ENCODE results near the gene PDLIM3.

PDLIM3 gene

GRCh38 chr4:185468999-185469398 lies 66.3 kb downstream of the PDLIM3 start:
- H3K4me3 ChIP-seq (ENCODE audit: low read depth, low read length): no peak overlapping the region
- DNase-seq (ENCODE audit: low read depth, low spot score): no peak
- in situ Hi-C loops (cut with HindIII; ENCODE audit: low sequenced_read_pairs): no loop called here
- TF ChIP-seq, protein P1, sequence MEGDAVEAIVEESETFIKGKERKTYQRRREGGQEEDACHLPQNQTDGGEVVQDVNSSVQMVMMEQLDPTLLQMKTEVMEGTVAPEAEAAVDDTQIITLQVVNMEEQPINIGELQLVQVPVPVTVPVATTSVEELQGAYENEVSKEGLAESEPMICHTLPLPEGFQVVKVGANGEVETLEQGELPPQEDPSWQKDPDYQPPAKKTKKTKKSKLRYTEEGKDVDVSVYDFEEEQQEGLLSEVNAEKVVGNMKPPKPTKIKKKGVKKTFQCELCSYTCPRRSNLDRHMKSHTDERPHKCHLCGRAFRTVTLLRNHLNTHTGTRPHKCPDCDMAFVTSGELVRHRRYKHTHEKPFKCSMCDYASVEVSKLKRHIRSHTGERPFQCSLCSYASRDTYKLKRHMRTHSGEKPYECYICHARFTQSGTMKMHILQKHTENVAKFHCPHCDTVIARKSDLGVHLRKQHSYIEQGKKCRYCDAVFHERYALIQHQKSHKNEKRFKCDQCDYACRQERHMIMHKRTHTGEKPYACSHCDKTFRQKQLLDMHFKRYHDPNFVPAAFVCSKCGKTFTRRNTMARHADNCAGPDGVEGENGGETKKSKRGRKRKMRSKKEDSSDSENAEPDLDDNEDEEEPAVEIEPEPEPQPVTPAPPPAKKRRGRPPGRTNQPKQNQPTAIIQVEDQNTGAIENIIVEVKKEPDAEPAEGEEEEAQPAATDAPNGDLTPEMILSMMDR (IDR thresholded peaks at IDR 0.05; ENCODE audit: low read depth, low read length): no peak

DNA sequence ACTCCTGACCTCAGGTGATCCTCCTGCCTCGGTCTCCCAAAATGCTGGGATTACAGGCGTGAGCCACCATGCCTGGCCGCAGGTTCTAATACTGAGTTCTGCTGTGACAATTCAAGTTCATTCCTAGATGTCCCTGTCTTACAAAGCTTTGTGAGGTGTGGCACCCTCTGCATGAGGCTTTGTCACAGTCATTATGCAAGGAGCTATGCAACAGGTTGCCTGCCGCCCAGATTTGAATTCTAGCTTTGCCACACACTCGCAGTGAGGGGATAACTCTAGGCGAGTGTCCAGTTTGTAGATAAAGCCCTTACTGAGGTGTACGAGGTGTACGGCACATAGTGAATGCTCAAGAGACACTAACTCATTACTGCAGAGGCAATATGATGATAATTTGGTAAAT lies 67.3 kb downstream of the PDLIM3 start:
- in situ Hi-C loops (cut with HindIII; ENCODE audit: low sequenced_read_pairs): no loop called here
- DNase-seq (ENCODE audit: low read depth, low spot score): no peak
- no peak overlapping the region for H3K4me3 ChIP-seq (ENCODE audit: low read depth, low read length)
- TF ChIP-seq, protein P1 (IDR thresholded peaks at IDR 0.05; ENCODE audit: low read depth, low read length): no peak

- TF ChIP-seq, protein P1 (IDR thresholded peaks at IDR 0.05; ENCODE audit: low read depth, low read length): no peak
- in situ Hi-C loops (cut with HindIII; ENCODE audit: low sequenced_read_pairs): no loop called here
- DNase-seq (ENCODE audit: low read depth, low spot score): peak; percentile 13
- H3K4me3 ChIP-seq (ENCODE audit: low read depth, low read length): no peak overlapping the region
These were observed 68.2 kb downstream of the PDLIM3 start for GRCh38 chr4:185467101-185467500.

DNA sequence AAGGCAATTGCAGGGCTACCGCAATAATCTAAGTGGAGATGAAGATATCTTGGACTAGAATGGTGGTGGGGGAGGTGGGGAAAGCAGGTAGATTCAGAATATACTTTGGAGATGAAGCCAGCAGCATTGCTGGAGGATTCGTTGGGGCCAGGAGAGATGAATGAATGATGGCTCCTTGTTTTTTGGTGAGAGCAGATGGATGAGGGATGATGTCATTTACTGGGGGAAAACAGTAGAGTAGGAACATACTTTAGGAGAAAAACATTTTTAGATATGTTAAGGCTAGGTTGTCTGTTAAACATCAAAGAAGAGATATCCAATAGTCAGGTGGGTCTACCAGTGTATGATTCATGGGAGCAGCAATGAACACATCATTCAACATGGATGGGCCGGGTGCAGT lies 69.6 kb downstream of the PDLIM3 start:
- TF ChIP-seq, protein P1 (IDR thresholded peaks at IDR 0.05; ENCODE audit: low read depth, low read length): no peak
- H3K4me3 ChIP-seq (ENCODE audit: low read depth, low read length): no peak overlapping the region
- no peak for DNase-seq (ENCODE audit: low read depth, low spot score)
- in situ Hi-C loops (cut with HindIII; ENCODE audit: low sequenced_read_pairs): no loop called here

GRCh38 chr4:185464887-185465286 lies 70.4 kb downstream of the PDLIM3 start:
- no peak overlapping the region for H3K4me3 ChIP-seq (ENCODE audit: low read depth, low read length)
- in situ Hi-C loops (cut with HindIII; ENCODE audit: low sequenced_read_pairs): no loop called here
- TF ChIP-seq, protein P1 (IDR thresholded peaks at IDR 0.05; ENCODE audit: low read depth, low read length): no peak
- no peak for DNase-seq (ENCODE audit: low read depth, low spot score)

GRCh38 chr4:185464183-185464582 lies 71.1 kb downstream of the PDLIM3 start:
- in situ Hi-C loops (cut with HindIII; ENCODE audit: low sequenced_read_pairs): no loop called here
- no peak overlapping the region for H3K4me3 ChIP-seq (ENCODE audit: low read depth, low read length)
- no peak for DNase-seq (ENCODE audit: low read depth, low spot score)
- TF ChIP-seq, protein P1 (IDR thresholded peaks at IDR 0.05; ENCODE audit: low read depth, low read length): no peak

DNA sequence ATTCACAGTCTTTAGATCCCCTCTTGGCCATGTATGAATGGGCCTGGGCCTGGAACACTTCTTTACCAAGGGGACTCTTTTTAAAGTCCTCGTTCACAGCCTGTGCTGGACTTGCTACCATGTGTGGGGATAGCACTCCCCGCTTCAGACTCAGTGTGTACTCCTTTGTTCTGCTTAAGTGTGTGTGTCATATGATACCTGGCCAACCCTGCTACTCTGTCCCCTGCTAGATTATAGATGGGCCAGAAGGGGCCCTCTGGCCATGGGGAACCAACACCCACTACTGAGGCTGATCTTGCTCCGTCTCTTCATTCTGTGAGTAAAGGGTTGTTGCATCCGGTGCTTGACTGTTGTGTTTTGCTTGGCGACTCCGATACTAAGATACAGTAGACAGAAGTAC lies 71.8 kb downstream of the PDLIM3 start:
- no peak overlapping the region for H3K4me3 ChIP-seq (ENCODE audit: low read depth, low read length)
- in situ Hi-C loops (cut with HindIII; ENCODE audit: low sequenced_read_pairs): no loop called here
- TF ChIP-seq, protein P1 (IDR thresholded peaks at IDR 0.05; ENCODE audit: low read depth, low read length): no peak
- no peak for DNase-seq (ENCODE audit: low read depth, low spot score)

Measured in astrocyte of the spinal cord (primary cell).